ENCODE data around the gene VRK1.

DNA sequence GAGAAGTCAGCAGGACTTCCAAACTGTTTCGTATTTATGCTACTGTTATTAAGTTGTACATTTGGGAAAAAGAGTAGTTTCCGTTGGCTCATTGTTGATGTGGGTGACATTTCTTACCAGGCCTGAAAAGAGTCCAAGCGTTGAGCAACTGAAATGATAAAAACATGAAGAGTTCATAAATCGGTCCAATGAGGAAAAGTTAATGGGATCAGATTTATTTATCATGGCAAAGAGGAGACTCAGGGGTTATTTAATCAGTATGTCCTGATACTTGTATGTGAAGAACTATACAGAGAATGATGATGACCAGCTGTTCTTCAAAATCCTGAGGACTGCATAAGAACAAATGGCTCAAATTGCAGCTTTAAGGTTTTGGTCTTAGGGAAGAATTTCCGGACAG is 7.7 kb downstream of the VRK1 start:
- TF ChIP-seq, protein P1, sequence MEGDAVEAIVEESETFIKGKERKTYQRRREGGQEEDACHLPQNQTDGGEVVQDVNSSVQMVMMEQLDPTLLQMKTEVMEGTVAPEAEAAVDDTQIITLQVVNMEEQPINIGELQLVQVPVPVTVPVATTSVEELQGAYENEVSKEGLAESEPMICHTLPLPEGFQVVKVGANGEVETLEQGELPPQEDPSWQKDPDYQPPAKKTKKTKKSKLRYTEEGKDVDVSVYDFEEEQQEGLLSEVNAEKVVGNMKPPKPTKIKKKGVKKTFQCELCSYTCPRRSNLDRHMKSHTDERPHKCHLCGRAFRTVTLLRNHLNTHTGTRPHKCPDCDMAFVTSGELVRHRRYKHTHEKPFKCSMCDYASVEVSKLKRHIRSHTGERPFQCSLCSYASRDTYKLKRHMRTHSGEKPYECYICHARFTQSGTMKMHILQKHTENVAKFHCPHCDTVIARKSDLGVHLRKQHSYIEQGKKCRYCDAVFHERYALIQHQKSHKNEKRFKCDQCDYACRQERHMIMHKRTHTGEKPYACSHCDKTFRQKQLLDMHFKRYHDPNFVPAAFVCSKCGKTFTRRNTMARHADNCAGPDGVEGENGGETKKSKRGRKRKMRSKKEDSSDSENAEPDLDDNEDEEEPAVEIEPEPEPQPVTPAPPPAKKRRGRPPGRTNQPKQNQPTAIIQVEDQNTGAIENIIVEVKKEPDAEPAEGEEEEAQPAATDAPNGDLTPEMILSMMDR (conservative IDR thresholded peaks at IDR 0.05 in 1 of 2, IDR thresholded peaks at IDR 0.05 in 1 of 2; ENCODE audit: extremely low read depth in 1 of 2, insufficient read depth in 1 of 2, low read depth in 1 of 2, low read length in 2 of 2): no peak
- no peak for TF ChIP-seq EZH2 (IDR thresholded peaks at IDR 0.05; ENCODE audit: borderline replicate concordance, low read length)

Data from mammary epithelial cell (primary cell).